ENCODE data around the gene SPSB1.

Gene SPSB1

DNA sequence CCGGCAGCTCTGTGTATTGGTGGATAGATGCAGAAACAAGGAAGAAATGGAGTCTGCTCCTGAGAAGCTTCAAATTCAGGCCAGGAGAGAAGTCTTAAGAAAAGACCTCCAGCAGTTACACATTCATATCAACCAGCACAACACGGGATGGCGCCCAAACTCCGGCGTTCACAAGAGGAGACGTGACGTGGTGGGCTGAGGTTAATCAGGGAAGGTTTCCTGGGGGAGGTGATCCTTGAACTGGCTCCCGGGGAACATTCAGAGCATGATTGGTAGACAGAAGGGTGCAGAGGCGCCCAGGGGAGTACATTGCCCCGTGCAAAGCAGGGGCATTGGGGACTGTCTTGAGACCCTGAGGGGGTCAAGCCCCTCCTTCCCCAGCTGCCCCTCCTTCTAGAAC, 27.7 kb upstream of the SPSB1 start:
- no peak for TF ChIP-seq CTCF (IDR thresholded peaks at IDR 0.05; ENCODE audit: control insufficient read depth, insufficient read depth, low read depth, low read length, missing control alignments)

DNA sequence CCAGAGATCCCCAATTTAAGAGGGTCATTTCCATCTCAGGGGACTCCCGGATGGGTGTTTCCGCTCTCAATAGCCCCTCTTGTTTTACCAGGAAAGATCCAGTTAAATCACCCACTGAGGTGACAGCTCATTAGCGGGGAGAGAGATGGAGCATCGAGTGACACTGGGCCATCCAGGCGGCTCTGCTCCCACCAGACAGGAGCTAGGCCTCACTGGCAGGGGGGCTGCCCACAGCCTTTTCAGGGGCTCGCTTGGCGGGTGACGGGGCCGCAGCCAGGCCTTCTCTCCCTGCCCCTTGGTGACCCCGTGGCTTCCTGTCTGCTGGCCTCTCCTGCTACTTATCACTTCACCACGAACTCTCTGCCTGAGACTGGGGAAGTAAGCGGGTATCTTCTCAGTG, 26.7 kb upstream of the SPSB1 start:
- no peak for TF ChIP-seq CTCF (IDR thresholded peaks at IDR 0.05; ENCODE audit: control insufficient read depth, insufficient read depth, low read depth, low read length, missing control alignments)

More for the DNA sequence above, 27.7 kb upstream of the SPSB1 start:
- H3K4me3 ChIP-seq (ENCODE audit: control insufficient read depth, low read depth, low read length): no peak overlapping the region
- no peak for DNase-seq (ENCODE audit: low read depth)

GRCh38 chr1:9267352-9267686, 25.4 kb upstream of the SPSB1 start:
- no peak for DNase-seq (ENCODE audit: low read depth)
- H3K4me3 ChIP-seq (ENCODE audit: control insufficient read depth, low read depth, low read length): no peak overlapping the region
- TF ChIP-seq CTCF (IDR thresholded peaks at IDR 0.05; ENCODE audit: control insufficient read depth, insufficient read depth, low read depth, low read length, missing control alignments): no peak

More for the DNA sequence above, 26.7 kb upstream of the SPSB1 start:
- H3K4me3 ChIP-seq (ENCODE audit: control insufficient read depth, low read depth, low read length): no peak overlapping the region
- DNase-seq (ENCODE audit: low read depth): no peak

GRCh38 chr1:9267827-9268581, 24.7 kb upstream of the SPSB1 start:
- TF ChIP-seq CTCF (IDR thresholded peaks at IDR 0.05; ENCODE audit: control insufficient read depth, insufficient read depth, low read depth, low read length, missing control alignments): no peak
- H3K4me3 ChIP-seq (ENCODE audit: control insufficient read depth, low read depth, low read length): no peak overlapping the region
- no peak for DNase-seq (ENCODE audit: low read depth)

- DNase-seq (ENCODE audit: low read depth): no peak
- no peak overlapping the region for H3K4me3 ChIP-seq (ENCODE audit: control insufficient read depth, low read depth, low read length)
- no peak for TF ChIP-seq CTCF (IDR thresholded peaks at IDR 0.05; ENCODE audit: control insufficient read depth, insufficient read depth, low read depth, low read length, missing control alignments)
Measured at GRCh38 chr1:9269078-9269501, 23.6 kb upstream of the SPSB1 start.

GRCh38 chr1:9269721-9270120, 23.0 kb upstream of the SPSB1 start:
- DNase-seq (ENCODE audit: low read depth): no peak
- no peak for TF ChIP-seq CTCF (IDR thresholded peaks at IDR 0.05; ENCODE audit: control insufficient read depth, insufficient read depth, low read depth, low read length, missing control alignments)
- no peak overlapping the region for H3K4me3 ChIP-seq (ENCODE audit: control insufficient read depth, low read depth, low read length)

All from AG09309 (cell line).